Vagina (tissue), 2 donors: ENCODE measurements around the gene MYH11.

Experiments used
- POLR2AphosphoS5 ChIP-seq, 2 donors: sonication (generic); formaldehyde crosslinking; IDR thresholded peaks; one replicate each; pipeline ENCODE4 v1.9.0; 2017; ENCODE audit warnings: antibody characterized with exemption in 2 of 2, mild to moderate bottlenecking in 2 of 2, low read depth in 1 of 2; ENCODE audit not compliant: insufficient read depth in 1 of 2
- TF ChIP-seq, protein P1 (sequence below), 3 experiments: fragments of 450-650 bp in 2 of 3; fragments of 200-600 bp in 1 of 3; sonication (generic) in 1 of 3; IDR thresholded peaks; one replicate each; pipeline ENCODE4 v1.5.1; 2017 to 2019; ENCODE audit warnings: antibody characterized with exemption in 3 of 3, mild to moderate bottlenecking in 2 of 3, moderate library complexity in 2 of 3

DNA sequence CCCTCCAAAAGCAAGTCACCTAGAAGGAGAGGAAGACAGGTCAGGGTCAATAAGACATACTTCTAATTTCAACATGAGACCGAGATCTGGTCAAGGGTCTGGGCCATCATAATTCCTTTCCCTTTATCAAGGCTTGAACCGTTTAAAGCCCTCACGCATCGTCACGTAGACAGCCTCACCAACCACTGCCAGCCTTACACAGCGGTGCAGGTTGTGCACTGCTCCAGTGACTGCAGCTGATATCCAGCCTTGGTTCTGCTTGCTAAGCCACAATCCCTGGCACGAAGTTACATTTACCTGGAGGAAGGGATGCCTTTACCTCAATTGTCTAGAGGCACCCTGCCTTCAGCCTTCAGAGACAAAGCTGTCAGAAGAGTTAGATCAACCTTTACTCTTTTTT is 85.1 kb downstream of the MYH11 start:
- TF ChIP-seq POLR2AphosphoS5 (IDR thresholded peaks at IDR 0.05; ENCODE audit: insufficient read depth in 1 of 2, low read depth in 1 of 2): no peak
- TF ChIP-seq, protein P1, sequence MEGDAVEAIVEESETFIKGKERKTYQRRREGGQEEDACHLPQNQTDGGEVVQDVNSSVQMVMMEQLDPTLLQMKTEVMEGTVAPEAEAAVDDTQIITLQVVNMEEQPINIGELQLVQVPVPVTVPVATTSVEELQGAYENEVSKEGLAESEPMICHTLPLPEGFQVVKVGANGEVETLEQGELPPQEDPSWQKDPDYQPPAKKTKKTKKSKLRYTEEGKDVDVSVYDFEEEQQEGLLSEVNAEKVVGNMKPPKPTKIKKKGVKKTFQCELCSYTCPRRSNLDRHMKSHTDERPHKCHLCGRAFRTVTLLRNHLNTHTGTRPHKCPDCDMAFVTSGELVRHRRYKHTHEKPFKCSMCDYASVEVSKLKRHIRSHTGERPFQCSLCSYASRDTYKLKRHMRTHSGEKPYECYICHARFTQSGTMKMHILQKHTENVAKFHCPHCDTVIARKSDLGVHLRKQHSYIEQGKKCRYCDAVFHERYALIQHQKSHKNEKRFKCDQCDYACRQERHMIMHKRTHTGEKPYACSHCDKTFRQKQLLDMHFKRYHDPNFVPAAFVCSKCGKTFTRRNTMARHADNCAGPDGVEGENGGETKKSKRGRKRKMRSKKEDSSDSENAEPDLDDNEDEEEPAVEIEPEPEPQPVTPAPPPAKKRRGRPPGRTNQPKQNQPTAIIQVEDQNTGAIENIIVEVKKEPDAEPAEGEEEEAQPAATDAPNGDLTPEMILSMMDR (IDR thresholded peaks at IDR 0.05): no peak
